ENCODE data around the gene LAD1. TPM values are rescaled to one million over a fixed set of nuclear protein-coding genes. Genes with fewer than 3 reads are reported as not detected.

Gene LAD1
- total RNA-seq, 1 experiment from 2014 or later = 0.67 TPM

- no peak for DNase-seq (ENCODE audit: low spot score)
These were observed 34.4 kb downstream of the LAD1 start for GRCh38 chr1:201364808-201365105.

GRCh38 chr1:201363467-201363866, 35.7 kb downstream of the LAD1 start:
- no peak for DNase-seq (ENCODE audit: low spot score)

DNA sequence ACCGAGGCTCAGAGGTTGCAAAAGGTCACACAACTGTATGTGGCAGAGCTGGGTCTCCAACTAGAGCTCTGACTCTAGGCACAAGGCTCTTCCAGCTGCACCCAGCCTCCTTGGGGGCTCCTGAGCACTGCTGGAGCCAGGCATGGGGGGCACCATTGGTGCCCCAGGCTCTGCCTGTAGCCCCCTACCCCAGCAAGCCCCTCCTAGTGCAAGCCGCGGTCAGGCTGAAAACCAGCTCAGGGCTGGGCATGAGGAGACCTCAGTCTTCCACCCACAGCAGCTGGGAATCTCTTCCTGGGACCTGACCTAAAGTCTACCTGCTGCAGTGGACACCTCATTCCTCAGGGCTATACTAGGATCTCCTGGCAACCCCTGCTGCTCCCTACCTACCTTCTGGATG, 36.2 kb downstream of the LAD1 start:
- no peak for DNase-seq (ENCODE audit: low spot score)

- DNase-seq (ENCODE audit: low spot score) = peak; percentile 59
These were observed 37.2 kb downstream of the LAD1 start for GRCh38 chr1:201361652-201362504.

DNA sequence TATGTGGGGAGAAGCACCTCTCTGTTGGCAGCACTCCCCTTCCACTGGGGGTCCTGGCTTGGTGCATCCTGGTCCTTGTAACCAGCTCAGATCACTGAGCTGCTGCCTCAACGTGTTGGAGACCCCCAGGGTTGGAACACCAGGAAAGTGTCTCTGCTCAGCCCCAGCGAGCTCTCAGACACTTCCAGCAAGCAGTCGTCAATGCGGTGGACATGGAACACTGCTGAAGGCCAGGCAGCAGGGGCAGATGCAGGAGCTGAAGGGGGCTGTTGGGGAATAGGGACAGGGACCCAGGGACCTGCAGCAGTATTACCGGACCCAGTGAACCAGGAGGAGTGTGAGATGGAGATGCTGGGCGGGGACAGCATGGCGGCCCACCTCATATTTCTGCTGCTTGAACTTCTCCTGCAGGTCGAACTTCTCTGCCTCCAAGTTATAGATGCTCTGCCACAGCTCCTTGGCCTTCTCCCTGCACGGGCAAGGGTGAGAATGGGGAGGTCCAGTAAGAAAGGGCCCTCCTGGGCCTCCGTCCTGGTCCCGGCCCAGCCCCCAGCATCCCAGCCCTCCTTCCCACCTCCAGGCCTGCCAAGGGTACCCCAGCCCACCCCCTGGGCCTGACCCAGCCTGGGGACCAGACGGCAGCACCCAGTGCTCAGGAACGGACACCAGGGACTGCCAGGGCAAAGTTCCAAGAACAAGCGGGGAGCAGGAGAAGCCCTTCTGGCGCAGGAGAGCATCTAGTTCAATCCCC, 38.0 kb downstream of the LAD1 start:
- DNase-seq (ENCODE audit: low spot score) = no peak

DNA sequence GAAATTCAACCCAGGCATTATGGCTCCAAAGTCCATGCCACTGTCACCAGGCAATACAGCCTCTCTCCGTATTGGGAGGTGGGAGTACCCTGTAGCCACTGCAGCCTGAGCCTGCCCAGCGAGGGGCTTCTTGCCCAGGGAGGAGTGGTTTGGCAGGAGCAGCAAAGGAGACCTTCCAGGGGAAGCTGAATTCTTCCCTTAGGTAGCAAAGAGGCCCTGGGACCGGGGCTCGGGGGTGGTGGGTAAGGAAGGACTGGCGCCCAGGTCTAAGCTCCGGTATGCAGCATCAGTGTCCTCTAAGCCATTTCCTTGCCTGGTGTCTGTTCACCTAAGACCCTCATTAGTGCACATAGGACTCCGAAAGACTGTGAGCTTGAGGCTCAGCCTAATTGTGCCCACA, 38.6 kb downstream of the LAD1 start:
- DNase-seq (ENCODE audit: low spot score) = no peak

GRCh38 chr1:201359873-201360210, 39.3 kb downstream of the LAD1 start:
- no peak for DNase-seq (ENCODE audit: low spot score)

DNA sequence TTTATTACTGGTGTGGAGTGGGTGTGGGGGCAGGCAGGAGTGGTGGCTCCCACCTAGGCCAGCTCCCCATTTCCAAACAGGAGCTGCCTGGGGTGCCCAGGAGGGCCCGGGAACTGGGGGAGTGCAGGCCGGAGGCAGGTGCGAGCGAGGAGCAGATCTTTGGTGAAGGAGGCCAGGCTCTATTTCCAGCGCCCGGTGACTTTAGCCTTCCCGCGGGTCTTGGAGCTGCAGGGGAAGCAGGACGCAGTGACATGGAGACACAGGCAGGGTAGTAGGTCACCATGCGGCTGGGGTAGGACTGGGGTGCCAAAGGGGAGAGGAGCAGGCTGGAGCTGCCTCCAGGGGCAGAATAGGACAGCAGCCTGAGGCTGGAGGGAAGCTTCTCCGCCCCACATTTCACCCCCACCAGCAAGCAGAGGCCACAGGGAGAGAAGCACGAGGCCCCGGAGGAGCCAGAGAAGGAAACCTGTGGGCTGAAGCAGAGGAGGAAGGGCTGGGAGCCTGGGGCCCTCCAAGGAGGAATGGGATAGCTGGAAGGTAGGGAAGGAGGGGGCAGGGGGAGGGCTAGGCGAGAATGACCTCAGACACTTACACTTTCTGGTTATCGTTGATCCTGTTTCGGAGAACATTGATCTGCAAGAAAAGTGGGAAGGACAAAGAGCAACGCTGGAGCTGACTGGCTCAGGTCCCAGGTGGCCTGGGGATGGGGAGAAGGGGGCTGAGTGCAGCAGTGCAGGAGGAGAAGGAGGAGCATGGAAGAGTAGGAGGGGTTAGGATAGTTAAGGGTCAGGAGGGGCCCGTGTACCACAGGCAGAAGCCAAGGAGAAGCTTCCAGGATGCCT, 39.9 kb downstream of the LAD1 start:
- no peak for DNase-seq (ENCODE audit: low spot score)

DNA sequence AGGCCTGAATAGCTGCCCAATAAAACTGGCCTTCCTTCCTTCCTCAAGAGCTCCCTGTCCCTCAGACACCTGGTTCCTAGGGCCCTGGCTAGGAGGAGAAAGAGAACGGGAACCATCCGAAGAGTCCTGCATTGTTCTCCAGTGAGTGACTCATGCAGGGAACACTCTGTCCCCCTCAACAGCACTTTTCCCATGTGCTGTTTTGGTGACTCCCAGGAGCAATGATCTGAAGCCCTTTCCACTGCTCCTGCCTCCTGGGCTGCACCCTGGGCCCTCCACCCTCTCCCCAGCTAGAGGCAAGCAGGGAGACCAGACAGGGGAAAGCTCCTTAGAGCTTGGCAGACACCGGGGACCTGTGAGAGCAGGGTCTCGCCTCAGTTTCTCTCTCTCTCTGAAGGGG, 40.5 kb downstream of the LAD1 start:
- peak; percentile 51 for DNase-seq (ENCODE audit: low spot score)

DNA sequence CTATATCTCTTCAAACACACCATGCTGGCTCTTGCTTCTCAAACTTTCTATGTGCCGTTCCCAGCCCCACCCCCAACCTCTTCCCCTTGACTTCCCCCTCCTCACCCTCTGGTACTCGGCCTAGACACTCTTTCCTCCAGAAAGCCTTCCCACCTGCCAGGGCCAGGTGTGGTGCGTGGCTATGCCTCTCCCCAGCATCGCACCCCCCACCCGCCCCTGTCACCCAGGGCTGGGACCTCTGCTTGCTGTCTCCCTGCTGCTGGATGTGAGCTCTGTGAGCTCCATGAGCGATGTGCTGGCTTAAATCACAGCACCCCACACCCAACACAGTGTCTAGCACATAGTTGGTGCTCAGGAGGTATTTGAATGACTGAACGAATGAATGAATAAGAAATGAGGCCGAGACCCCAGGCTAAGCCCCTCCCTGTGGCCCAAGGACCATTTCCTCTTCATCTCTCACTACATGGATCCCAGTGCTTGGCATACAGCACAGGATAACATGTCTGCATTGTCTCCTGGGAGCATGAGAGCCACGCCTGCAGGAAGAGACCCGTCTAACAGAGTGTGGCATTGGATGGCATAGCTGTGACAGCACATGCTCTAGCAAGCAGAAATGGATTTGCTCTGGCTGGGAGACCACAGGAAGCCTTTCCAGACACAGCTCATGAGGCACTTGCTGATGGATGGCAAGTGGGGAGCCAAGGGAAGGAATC, 41.3 kb downstream of the LAD1 start:
- no peak for DNase-seq (ENCODE audit: low spot score)

- no peak for DNase-seq (ENCODE audit: low spot score)
These were observed 41.9 kb downstream of the LAD1 start for GRCh38 chr1:201357211-201357610.

DNA sequence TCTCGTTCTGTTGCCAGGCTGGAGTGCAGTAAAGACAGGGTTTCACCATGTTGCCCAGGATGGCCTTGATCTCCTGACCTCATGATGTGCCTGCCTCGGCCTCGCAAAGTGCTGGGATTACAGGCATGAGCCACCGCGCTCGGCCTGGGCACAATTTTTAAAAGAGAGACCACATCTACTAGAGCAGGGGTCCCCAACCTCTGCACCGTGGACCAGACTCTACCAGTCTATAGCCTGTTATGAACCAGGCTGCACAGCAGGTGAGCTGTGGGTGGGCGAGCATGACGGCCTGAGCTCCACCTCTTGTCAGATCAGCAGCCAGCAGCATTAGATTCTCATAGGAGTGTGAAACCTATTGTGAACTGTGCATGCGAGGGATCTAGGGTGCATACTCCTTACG, 42.4 kb downstream of the LAD1 start:
- DNase-seq (ENCODE audit: low spot score) = no peak

- DNase-seq (ENCODE audit: low spot score) = no peak
These were observed 42.9 kb downstream of the LAD1 start for GRCh38 chr1:201356236-201356635.

DNA sequence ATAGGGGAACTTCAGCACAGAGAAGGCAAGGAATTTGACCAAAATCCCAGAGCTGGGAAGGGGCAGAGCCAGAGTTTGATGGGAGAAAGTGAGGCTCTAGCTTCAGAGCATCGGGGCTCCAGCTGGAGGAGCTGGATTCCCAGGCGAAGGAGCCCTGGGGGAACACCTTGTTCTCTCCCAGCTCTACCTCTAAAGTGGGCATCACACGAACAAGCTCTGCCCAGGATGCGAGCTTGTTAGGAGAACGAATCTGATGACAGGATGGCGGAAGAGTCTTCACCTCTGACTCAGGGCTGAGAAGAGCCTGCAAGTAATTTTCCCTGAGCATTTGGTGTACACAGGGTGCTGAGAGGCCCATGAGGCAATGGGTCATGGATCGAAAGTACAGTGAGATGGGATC, 43.7 kb downstream of the LAD1 start:
- DNase-seq (ENCODE audit: low spot score) = no peak

DNA sequence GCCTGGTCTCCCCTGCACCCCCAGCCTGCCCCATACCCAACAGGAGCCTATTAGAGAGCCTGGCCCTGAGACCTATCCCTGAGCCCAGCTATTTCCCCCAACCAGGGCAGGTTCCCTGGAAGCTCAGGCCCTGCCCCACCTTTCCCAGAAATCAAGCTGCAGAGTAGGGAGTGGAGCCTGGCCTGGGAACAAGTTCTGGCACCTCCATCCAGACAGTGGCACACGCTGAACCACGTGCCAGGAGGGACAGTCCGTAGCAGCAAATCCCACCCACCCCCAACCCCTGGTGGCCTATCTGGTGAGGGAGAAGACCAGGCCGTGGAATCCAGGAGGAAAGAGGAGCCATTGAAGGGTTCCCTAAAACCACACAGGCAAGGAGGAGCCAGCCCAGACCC, 44.2 kb downstream of the LAD1 start:
- DNase-seq (ENCODE audit: low spot score) = no peak

DNA sequence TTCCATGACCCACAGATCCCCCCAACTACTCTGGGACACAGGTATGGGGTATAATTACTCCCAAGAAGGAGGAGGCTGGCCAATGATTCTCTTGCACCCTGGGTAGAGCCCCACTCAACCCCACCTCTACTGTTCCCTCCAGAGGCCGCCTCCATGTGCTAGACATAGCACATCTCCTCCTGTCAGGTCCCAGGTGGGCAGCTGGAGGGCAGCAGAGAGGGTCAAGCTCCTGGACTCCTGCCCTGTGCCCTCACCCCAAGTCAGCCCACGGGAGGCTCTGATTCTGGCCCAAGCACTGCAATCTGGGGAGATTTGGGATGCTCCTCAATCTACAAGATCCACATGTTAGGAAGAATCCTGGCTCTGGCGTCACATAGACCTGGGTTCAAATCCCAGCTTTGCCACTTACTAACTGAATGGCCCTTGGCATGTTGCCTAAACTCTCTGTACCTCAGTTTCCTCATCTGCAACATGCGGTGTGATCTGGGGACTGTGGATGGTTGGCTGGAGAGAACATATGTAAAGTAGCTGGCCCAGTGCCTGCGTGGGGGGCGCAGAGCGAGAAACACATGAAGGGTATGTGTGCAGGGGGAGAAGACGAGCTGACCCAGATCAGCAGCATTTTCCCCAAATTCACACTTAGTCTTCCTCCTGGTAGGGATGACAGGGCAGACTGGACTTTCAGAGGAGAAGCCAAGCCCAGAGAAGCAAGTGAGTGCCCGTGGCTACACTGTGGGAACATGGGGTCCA, 44.8 kb downstream of the LAD1 start:
- no peak for DNase-seq (ENCODE audit: low spot score)

GRCh38 chr1:201353186-201353940, 45.8 kb downstream of the LAD1 start:
- no peak for DNase-seq (ENCODE audit: low spot score)

DNA sequence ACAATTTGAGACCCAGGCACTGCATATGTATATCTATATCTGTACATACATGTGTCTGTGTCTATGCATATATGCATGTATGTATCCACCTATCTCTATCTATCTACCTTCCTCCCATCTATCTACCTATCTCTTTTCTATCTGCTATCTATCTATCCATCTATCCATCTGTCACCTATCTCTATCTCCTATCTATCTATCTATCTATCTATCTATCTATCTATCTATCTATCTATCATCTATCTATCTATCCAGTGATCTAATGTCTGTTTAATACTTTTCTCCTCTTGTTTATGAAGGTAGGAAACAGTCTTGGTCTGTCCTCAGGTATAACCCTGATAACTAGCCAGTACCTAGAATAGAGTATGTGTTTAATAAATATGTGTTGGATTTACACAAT, 47.5 kb downstream of the LAD1 start:
- no peak for DNase-seq (ENCODE audit: low spot score)

GRCh38 chr1:201350884-201351283, 48.2 kb downstream of the LAD1 start:
- no peak for DNase-seq (ENCODE audit: low spot score)

- no peak for DNase-seq (ENCODE audit: low spot score)
These were observed 48.8 kb downstream of the LAD1 start for GRCh38 chr1:201350361-201350725.

DNA sequence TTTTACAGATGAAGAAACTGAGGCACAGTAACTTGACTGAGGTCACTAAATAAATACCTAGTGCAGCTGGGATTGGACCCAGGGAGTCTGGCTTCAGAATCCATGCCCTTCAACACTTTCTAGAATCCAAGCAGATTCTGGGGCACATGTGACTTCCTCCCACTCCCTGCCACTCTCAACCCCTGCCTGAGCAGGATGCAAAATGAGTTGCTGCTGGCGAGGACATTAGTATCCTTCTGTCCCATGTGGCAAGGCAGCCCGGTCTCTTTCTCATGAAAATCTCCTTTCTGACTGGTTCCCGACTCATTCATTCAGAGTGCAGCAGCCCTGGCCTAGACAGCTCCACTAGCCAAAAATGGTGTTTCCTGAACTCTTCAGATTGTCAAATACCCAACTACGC, 50.0 kb downstream of the LAD1 start:
- DNase-seq (ENCODE audit: low spot score) = no peak
